Stimulated activated CD8-positive, alpha-beta memory T cell treated with anti-CD3 and anti-CD28 coated beads, Interleukin-7, amount 100 ng/mL, for 24 hours (primary cell): Measurements from ENCODE around the gene COG7.
A peak's percentile ranks its signal among the peaks of the same experiment; 100 is the strongest.
"Not testable (repeated sequence)": the region's sequence is repeated elsewhere in the genome, so short reads cannot be mapped to it uniquely, and the experiment has no call there.

ENCODE experiments used
- DNase-seq: peaks from one replicate; pipeline ENCODE4 v3.0.0-alpha.2; 2020; ENCODE audit warnings: low read depth

The COG7 gene

DNA sequence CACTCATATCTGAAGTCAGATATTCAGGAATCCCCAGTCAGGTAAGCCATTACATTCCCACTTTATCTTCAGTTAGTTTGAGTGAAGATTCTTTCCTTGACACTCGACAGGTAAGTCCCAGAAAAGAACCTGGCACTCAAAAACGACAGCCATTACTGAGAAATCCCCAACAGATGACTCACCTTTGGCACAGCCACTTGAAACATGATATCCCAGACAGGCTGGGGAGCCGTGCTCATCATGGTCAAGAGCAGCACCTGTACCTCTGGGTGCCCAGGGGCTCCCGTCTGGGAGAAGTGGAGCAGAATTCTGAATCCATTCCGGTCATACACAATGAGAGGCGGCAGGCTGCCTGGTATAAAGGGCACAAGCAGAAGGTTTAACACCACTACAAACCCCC lies 16.8 kb upstream of the COG7 start:
- DNase-seq: no peak

DNA sequence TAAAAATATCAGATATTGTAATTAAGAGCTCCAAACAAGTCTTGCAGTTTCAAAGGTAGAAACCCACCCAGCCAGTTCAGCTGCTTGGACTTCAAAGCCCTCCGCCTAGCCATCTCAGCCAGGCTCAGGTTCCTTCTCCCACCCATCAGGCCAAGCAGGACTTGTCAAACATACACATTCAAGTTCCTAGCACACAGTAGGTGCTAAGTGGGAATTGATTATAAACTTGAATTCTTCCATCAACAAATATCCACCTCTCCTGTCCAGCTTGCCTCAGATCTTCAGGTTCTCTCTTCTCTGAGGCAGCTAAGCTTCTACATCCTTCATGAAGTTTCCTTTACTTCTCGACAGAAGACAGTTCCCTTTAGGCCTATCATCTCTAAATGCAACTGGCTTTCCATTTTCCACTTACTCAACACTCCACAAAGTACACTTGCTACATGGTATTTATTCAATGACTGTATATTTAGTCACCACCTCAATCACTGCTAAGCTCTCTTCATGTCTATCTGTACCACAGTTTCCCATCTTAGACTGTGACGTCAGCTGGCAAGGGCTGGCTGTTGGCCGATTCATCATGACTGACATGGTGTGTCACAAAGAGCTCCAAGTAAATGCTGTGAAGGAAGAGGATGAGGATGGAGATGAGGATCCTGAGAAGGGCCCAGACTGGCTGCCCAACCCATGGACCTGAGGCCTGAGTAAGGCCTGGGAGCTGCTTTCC lies 13.3 kb upstream of the COG7 start:
- no peak for DNase-seq

DNA sequence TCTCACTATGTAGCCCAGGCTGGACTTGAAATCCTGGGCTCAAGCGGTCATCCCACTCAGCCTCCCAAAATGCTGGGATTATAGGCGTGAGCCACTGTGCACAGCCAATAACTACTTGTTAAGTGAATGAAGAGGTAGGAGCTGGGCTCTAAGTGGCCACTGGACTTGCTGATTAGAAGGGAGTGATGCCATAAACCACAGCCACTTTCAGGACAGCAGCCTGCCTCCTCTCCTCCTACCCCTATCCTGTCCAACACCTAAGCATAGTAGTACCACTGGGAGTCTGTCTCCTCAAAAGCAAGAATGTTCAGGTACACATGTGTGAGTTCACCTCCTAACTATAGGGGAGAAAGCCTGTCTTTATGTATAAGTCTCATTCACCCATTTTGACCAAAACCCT lies 12.2 kb upstream of the COG7 start:
- DNase-seq: no peak

DNA sequence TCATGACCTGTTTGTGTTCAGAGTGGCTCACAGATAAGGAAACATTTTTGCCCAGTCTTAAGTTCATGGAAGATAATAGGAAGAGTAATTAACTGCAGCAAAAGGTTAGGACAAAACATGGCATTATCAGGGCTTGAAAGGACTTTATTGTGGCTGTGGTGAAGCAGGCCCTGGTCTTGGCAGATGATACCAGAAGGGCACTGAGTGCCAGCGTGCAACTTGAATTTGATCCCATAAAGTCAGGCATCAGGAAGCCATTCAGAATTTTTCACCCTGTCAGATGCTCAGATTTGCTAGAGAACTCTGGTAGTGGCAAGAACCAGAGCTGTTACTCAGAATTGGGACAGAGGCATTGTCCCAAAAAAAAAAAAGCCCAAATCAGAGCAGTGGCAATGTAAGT lies 11.2 kb upstream of the COG7 start:
- DNase-seq: no peak

DNA sequence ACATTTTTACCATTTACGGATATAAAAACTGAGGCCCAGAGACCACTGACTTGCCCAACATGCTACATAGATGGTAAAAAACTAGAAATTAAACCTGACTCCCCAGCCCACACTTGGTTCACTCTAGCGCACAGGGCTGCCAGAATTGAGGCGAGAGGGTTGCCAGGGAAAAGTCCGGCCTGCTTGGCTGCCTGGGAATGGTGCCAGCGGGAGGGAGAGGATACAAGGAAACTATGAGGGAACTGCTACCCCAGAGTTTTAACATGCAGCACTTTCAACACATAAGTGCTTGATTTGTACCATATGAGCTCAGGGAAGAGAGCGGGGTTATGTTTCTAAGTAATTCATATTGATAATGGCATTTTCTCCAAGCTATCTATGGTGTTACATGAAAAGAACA lies 10.0 kb upstream of the COG7 start:
- DNase-seq: not testable (repeated sequence)

DNA sequence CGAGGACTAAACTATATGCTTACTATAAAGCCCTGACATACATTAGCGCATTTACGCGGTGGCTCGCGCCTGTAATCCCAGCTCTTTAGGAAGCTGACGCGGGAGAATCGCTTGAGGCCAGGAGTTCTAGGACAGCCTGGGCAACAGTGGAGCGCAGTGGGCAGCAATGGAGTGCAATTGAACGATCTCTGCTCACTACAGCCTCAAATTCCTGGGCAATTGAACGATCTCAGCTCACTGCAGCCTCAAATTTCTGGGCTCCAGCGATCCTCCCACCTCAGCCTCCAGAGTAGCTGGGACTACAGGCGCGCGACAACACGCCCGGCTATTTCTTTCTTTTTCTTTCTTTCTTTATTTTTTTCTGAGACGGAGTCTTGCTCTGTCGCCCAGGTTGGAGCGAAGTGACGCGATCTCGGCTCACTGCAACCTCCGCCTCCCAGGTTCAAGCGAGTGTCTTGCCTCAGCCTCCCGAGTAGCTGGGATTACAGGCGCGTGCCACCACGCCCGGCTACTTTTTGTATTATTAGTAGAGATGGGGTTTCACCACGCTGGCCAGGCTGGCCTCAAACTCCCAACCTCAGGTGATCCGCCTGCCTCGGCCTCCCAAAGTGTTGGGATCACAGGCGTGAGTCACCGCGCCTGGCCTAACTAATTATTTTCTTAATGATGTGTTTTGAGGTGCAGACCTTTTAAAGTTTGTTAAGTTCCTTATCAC lies 506 bp upstream of the COG7 start:
- DNase-seq: no peak

DNA sequence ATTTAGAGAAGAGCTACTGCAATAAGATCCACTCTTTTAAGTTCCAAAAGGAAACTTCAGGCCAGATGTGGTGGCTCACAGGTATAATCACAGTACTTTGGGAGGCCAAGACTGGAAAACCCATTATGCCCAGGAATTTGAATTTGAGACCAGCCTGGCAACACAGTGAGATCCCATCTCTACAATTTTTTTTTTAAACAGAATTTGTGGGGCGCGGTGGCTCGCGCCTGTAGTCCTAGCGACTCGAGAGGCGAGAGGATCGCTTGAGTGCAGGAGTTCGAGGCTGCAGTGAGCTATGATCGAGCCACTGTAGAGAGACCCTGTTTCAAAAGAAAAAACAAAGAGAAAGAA lies 793 bp downstream of the COG7 start:
- DNase-seq: no peak

DNA sequence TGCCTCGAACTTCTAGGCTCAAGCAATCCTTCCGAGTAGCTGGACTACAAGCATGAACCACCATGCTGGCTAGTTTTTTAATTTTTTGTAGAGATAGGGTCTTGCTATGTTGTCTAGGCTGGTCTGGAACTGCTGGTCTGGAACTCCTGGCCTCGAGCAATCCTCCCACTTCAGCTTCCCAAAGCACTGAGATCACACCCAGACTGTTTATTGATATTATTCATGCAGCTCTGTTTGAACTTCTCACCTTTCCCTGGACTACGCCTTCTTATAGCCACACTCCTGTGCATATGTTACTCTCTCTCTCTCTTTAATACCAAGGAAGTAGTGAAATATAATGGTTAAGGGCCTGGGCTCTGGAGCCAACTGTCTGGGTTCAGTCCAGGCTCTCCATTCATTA lies 4.6 kb downstream of the COG7 start:
- DNase-seq: no peak

DNA sequence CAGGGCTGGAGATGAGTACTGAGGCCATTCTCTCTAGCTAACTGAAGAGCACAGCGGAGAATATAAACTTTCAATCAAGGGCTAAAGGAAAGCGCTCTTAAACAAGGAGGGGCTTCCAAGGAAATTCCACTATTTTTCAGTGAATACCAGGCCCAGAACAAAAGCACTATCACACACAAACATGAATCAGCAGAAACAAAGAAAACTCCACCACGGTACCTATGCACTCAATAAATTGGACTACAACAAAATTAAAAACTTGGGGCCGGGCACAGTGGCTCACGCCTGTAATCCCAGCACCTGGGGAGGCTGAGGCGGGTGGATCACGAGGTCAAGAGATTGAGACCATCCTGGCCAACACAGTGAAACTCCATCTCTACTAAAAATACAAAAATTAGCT lies 15.4 kb downstream of the COG7 start:
- DNase-seq: not testable (repeated sequence)

DNA sequence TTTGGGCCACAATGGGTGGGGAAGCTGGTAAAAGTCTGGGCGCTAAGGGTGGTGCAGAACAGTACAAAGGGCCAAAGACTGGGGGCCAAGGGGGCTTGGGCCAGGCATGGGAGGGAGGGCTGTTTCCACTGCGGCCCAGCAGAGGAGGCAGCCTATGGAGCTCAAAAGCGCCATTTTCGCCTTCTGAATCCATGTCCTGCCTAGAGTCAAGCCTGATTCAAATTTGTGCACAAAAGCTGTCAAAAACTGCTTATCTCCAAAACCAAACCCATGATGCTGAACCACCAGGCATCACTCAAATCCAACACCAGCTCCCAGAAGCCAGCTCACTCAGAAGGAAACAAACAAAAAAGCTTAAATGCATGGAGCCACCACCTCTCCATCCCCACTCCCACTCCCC lies 16.0 kb downstream of the COG7 start:
- DNase-seq: no peak

DNA sequence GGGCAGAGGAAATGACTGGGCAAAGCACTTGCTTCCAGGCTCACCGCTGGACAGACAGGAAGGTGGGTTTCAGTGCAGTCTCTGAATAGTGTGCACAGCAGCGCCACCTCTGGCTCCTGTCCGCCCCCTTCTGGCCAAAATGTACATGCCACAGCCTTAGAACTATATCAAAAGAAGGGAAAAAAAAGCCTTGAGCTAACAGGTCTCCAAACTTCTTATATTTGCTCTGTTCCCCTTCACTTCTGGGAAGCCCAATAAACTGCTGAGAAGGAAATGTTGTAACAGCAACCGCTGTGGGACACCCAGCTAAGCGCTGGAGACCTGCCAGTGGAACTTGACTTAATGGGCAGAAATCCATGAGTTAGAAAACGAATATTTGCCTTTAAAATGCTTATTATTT lies 17.5 kb downstream of the COG7 start:
- peak; percentile 37 for DNase-seq

DNA sequence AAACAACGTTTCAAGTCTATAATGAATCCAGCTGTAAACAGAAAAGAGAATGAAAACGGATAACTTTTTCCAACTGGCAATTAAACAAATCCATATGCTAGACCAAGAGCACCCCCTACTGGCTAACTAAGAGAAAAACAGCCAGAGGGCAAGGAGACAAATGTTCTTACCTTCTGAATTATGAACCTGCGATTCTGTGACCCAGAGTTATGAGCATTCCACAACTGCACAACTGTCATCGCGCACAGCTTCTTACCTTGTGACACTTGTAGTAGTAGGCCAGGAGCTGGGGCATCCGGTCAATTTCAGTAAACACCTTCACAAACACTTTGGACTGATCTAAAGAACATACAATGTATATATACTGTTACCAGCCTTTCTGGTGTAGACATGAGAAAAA lies 18.6 kb downstream of the COG7 start:
- DNase-seq: no peak

DNA sequence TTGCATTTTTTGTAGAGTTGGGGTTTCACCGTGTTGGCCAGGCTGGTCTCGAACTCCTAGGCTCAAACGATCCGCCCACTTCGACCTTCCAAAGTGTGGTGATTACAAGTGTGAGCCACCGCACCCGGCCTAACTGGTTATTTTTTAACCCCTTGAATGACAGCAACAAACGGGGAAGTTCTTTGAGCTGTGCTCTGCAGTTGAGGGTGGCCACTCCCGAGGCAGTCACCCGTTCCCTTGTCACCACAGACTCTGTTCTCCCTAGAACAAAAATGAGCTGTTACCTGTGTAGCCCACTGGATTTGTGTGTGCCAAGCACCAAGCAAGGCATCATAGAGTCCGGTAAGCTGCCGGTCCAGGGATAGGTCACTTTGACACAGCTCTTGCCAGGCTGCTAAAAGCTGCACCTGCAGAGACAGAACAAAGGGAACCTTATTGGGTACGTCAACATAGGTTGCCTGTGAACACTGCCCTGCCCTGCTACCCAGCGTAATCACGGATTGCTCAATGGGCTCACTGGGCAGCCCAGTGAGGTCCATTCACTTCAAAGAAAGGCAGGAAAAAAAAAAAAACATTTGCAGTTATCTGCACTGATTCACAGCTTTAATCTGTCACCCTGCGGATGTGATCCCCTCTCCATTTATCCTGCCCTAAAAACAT lies 19.6 kb downstream of the COG7 start:
- DNase-seq: no peak

DNA sequence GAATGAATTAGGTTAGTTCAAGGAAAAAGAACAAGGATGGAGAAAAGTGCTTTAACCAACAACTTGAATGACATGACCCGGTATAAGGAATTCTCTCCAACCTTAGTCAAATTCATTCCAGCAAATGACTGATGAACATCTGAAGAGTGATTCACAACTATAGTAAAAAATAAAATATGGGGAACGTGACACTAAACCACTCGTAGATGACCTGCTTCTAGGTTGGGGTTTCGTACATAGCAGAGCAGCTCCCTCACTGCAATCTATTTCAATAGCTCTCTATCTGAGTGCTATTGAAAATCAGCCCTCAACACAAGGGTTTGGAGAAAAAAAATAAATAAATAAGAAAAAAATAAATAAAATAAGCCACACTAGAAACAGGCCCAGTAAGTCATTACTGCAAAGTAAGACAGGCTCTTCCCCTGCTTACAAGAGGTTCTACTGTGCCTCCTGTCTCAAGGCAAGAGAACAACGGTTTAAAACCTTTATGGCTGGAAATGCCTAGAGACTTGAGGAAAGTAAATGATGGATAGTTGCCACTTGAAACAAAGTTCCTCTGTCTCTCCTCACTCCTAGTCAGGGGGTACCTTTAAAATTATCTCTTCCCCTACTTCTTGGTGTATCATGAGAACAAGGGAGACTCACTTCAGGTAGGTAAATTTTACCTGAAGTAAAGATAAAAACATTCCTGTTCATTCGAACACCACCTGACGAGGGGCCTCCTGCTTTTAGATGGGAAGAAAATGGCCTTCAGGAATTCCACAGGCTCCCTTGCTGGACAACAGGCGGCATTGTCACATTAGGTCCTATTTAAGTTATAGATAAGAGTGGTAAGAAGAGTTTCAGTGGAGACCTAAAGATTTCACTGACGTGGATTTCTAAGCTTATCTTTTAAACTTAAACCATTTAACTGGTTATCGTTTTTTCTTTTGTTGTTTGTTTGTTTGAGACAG lies 20.5 kb downstream of the COG7 start:
- no peak for DNase-seq

DNA sequence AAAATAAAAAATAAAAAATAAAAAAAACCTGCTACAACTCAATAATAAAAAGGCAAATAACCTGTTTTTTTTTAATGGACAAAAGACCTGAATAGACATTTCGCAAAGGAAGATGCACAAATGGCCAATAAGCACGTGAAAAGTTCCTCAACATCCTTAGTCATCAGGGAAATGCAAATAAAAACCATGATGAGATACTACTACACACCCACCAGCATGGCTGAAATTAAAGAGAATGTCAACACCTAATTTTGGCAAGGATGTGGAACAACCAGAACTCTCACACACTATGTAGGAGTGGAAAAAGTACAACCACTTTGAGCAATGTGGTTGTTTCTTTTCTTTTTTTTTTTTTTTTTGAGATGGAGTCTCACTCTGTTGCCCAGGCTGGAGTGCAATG lies 24.6 kb downstream of the COG7 start:
- DNase-seq: no peak

DNA sequence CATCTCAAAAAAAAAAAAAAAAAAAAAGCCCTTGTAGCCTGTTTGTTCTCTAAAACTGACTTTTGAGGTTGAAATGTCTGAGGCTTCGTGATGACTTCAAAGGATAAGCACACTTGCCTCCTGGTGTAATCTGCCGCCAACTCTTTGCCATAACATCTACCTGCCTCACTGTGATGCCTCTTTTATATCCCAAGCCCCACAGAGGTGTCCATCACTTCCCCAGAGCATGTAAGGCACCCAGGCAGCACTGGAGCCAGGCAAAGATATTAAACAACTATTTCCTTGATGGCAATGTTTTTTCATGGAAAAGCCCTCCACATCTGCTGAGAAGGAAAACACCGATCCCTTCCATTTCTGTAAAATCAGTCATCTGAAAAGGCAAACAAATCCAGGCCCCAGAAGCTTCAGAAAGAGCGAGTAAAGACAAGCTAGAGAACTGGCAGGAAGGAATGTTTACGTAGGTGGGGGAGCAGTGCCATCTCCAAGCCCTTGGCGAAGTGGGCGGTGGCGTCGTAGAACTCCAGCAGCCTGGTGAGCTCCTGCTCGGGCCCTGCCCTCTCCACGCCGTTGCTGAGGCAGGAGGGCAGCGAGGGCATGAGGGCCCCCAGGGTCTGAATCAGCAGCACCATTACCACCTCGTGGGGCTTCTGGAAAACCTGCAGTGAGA lies 28.6 kb downstream of the COG7 start:
- DNase-seq: no peak

DNA sequence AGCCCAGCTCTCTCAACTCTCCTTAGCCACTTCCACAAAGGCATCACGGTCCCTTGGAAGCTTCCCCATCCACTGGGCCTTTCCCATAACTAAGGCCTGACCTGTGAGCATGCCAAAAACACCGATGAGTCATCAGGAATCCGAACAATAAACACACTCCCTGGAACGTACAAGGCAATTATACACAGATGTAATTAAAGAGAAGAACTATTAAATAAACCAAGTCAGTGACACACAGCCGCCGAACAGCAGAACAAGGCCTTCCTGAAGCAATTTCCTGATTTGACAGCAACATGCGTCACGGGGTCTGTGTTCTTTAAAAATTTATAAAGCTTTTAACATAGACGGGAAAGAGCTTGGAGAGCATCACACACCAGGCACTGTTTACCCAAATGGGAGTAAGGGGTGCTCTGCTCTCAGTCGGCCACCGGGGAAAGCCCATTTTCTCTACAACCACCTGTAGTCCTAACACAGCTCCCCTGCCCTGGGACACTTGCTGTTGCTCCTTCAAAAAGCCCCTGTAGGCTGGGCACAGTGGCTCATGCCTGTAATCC lies 29.4 kb downstream of the COG7 start:
- no peak for DNase-seq

DNA sequence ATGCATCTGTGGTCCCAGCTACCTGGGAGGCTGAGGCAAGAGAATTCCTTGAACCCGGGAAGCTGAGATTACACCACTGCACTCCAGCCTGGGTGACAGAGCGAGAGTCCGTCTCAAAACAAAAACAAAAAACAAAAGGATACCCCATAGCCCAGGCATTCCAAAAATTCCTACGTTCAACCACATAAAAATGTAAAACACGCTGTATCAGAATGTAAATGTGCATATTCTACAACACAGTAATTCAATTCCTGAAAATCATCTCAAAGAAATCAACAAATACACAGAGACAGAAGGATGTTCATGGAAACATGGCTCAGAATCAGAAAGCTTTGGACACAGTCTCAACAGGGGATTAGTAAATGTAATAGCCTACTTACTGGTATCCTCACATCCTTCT lies 33.0 kb downstream of the COG7 start:
- DNase-seq: no peak

DNA sequence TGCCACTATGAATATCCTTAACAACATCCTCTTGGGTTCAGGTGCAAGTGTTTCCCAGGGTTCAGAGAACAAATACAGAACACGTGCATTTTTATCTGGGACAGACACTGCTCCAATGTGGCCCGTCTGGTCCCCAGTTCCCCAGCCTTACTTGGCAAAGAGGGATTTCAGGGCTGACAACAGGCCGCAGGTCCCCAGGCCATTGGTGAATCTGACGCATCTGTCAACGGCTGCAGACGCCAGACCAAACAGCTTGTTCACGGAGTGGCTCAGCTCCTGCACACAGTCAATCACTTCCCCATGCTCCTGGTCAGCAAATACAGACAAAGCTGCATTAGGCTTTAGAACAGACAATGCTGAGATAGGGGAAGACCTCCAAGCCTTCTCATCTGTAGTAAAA lies 36.2 kb downstream of the COG7 start:
- no peak for DNase-seq

DNA sequence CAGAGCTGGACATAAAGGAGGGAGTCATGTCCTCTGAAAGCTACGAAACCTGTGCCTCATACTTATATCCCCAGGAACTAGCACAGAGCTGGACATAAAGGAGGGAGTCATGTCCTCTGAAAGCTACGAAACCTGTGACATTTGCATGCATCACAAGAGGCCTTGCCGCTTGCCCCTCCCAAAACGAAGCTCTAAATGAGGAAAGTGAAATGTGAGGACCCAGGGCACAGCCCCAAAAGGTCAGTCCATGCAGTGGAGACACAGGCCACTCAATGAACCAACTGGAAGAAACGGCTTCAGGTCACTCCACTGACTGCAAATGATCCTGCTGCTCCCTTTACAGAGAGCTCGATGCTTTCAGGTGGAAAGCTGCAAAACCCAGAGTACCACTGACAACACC lies 38.3 kb downstream of the COG7 start:
- DNase-seq: no peak

DNA sequence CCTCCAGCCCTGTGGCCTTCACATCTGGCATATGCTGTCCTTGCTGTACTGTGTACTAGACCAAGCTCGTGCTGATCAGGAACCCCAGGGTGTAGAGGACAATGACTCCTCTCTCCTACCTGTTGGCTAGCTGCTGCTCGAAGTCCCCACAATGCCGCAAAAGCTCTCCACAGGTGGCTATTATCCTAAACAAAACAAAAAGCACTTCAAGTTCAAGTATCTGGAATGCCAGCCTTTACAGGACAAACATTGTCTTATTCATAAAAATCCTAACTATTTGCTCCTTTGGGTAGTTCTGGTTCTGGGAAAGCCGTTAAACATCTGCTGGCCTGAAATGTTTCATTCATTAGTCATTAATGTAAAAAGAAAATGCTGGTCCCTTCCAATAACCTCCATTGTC lies 42.8 kb downstream of the COG7 start:
- DNase-seq: no peak

DNA sequence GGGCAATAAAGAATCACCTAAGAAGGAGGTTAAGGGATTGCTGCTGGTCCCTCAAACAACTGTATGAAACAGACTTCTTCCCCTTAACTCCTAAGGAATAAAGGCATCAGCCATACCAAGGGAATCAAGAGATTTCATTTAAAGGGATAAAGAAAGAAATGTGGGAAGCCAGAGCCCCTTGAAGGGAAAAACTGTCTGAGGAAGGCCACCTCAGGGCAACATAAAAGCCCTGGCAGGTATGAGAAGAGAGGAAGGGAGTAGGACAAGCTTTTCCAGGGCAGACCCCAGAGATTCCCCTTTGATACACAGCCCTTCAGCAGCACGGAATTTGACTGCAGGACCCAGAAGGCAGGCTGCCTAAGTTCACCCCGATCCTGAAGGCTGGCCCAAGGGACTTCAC lies 43.5 kb downstream of the COG7 start:
- DNase-seq: no peak
